GM12878 (cell line): Measurements from ENCODE around the gene ZKSCAN1. TPM values are rescaled to one million over a fixed set of nuclear protein-coding genes. Genes with fewer than 3 reads are reported as not detected.
"Not testable (repeated sequence)": the region's sequence is repeated elsewhere in the genome, so short reads cannot be mapped to it uniquely, and the experiment has no call there.

Source experiments
- ATAC-seq: fragments of 200-7000 bp; cut with Tn5 transposase; 3 replicates; pipeline ENCODE4 v1.9.1; 2020; ENCODE audit warnings: mild to moderate bottlenecking, moderate library complexity
- BruUV-seq: library from RNA; stranded (reverse); fragments of 400-500 nt; replicated peaks from 2 replicates; lab custom pipeline; 2021; lab: Mats Ljungman, UMichigan
- CTCF ChIA-PET: fragments of 300-600 bp; sonication (Branson Sonifier 250); formaldehyde crosslinking; extraction: SDS; loops from one replicate; lab custom pipeline; 2021; ENCODE audit warnings: inconsistent platforms; lab: Yijun Ruan, JAX
- POLR2A ChIA-PET: fragments of 350-600 bp; formaldehyde crosslinking; extraction: SDS; loops from one replicate; lab custom pipeline; 2021; ENCODE audit warnings: inconsistent platforms; lab: Charles Lee
- RAD21 ChIA-PET: fragments of 300-600 bp; sonication (Branson Sonifier 250); formaldehyde crosslinking; loops from one replicate; lab custom pipeline; 2023; ENCODE audit warnings: antibody characterized with exemption; ENCODE audit not compliant: unreplicated experiment; lab: Charles Lee
- SMC1A ChIA-PET: fragments of 300-600 bp; sonication (Branson Sonifier 250); formaldehyde crosslinking; loops from one replicate; lab custom pipeline; 2023; ENCODE audit not compliant: unreplicated experiment, uncharacterized antibody; lab: Charles Lee
- DNase-seq: peaks from one replicate; pipeline ENCODE4 v3.0.0-alpha.2; 2011; ENCODE audit warnings: low read depth, low spot score
- FAIRE-seq: peaks from 3 replicates; lab custom pipeline; 2011; peaks lifted over from hg19 to GRCh38; lab: Jason Lieb, UNC
- H2AFZ ChIP-seq: 2 replicates; pipeline ENCODE4 v1.6.0; 2011; ENCODE audit warnings: low read depth, low read length, control low read depth; ENCODE audit not compliant: control insufficient read depth
- H3K27ac ChIP-seq: 2 replicates; pipeline ENCODE4 v1.5.1; 2011; ENCODE audit warnings: control low read depth; ENCODE audit not compliant: control insufficient read depth, insufficient read depth
- H3K27me3 ChIP-seq, 2 experiments: replicated peaks in 1 of 2; 2 replicates each; pipeline versions ENCODE4 v1.6.0 to v1.6.1; 2011; ENCODE audit warnings: low read length in 1 of 2; ENCODE audit not compliant: control insufficient read depth in 2 of 2, insufficient read depth in 2 of 2
- H3K36me3 ChIP-seq, 2 experiments: 2 replicates each; pipeline ENCODE4 v1.5.1; 2011; ENCODE audit warnings: low read length in 1 of 2; ENCODE audit not compliant: control insufficient read depth in 2 of 2, insufficient read depth in 2 of 2
- H3K4me1 ChIP-seq: 2 replicates; pipeline ENCODE4 v1.6.1; 2011; ENCODE audit warnings: mild to moderate bottlenecking, low read length, moderate library complexity, mixed read lengths; ENCODE audit not compliant: control insufficient read depth, insufficient read depth
- H3K4me2 ChIP-seq: 2 replicates; pipeline ENCODE4 v1.6.0; 2011; ENCODE audit warnings: control low read depth; ENCODE audit not compliant: control insufficient read depth, insufficient read depth
- H3K4me3 ChIP-seq: fragments of 200-600 bp; sonication (generic); 2 replicates; pipeline ENCODE4 v1.5.1; 2016
- H3K79me2 ChIP-seq: 2 replicates; pipeline ENCODE4 v1.6.0; 2011; ENCODE audit warnings: low read length; ENCODE audit not compliant: control insufficient read depth, insufficient read depth
- H3K9ac ChIP-seq: 2 replicates; pipeline ENCODE4 v1.8.0; 2011; ENCODE audit warnings: low read length, control low read depth, mixed read lengths; ENCODE audit not compliant: control insufficient read depth, insufficient read depth
- H3K9me3 ChIP-seq: replicated peaks from 3 replicates; pipeline ENCODE4 v1.5.1; 2011; ENCODE audit warnings: mild to moderate bottlenecking, low read length; ENCODE audit not compliant: control insufficient read depth, insufficient read depth
- H4K20me1 ChIP-seq: 2 replicates; pipeline ENCODE4 v1.6.0; 2011; ENCODE audit not compliant: control insufficient read depth, insufficient read depth
- BACH1 ChIP-seq: fragments of 450-650 bp; IDR thresholded peaks from 2 replicates; pipeline ENCODE4 v1.6.1; 2017; ENCODE audit warnings: mild to moderate bottlenecking, borderline replicate concordance
- CHD2 ChIP-seq: IDR thresholded peaks from 2 replicates; pipeline ENCODE4 v1.6.1; 2011; ENCODE audit warnings: low read depth, low read length, improper control_type of control experiment, borderline replicate concordance
- CREM ChIP-seq: IDR thresholded peaks from 2 replicates; pipeline ENCODE4 v1.6.1; 2014; ENCODE audit warnings: antibody characterized with exemption, low read depth
- EP300 ChIP-seq, 2 experiments: fragments of 150-350 bp in 1 of 2; IDR thresholded peaks; 2 replicates each; pipeline ENCODE4 v1.6.1; 2011 to 2012; ENCODE audit warnings: low read depth in 2 of 2, low read length in 2 of 2, borderline replicate concordance in 1 of 2, improper control_type of control experiment in 1 of 2, inconsistent platforms in 1 of 2; ENCODE audit not compliant: control insufficient read depth in 1 of 2
- IKZF2 ChIP-seq, 2 experiments: fragments of 450-650 bp; IDR thresholded peaks; 2 replicates each; pipeline ENCODE4 v1.6.1; 2017; ENCODE audit warnings: mild to moderate bottlenecking in 2 of 2, moderate library complexity in 2 of 2
- NR2C1 ChIP-seq: fragments of 450-650 bp; IDR thresholded peaks from 2 replicates; pipeline ENCODE4 v1.6.1; 2017; ENCODE audit warnings: antibody characterized with exemption, mild to moderate bottlenecking, moderate library complexity
- NRF1 ChIP-seq: conservative IDR thresholded peaks from 2 replicates; pipeline ENCODE4 v1.6.1; 2011; ENCODE audit warnings: mild to moderate bottlenecking, low read depth, low read length, improper control_type of control experiment
- POLR2AphosphoS2 ChIP-seq: IDR thresholded peaks from 2 replicates; pipeline ENCODE4 v1.6.1; 2011; ENCODE audit warnings: low read depth, mild to moderate bottlenecking, low read length, improper control_type of control experiment, moderate library complexity
- RELA ChIP-seq: fragments of 450-650 bp; IDR thresholded peaks from 2 replicates; pipeline ENCODE4 v1.8.0; 2014; ENCODE audit warnings: borderline replicate concordance; ENCODE audit not compliant: partially characterized antibody
- RELB ChIP-seq: fragments of 450-650 bp; IDR thresholded peaks from 2 replicates; pipeline ENCODE4 v1.6.1; 2017; ENCODE audit warnings: low read depth, mild to moderate bottlenecking, moderate library complexity
- ZNF687 ChIP-seq: fragments of 450-650 bp; IDR thresholded peaks from 2 replicates; pipeline ENCODE4 v1.6.1; 2017; ENCODE audit warnings: mild to moderate bottlenecking, moderate library complexity
- WGBS: methylation state at CpG from one replicate; pipeline ENCODE4 v1.1.6; 2016; ENCODE audit warnings: low lambda C conversion rate; ENCODE audit not compliant: insufficient replicate concordance, insufficient coverage; ENCODE audit errors: missing lambda C conversion rate; 5-methylcytosine and 5-hydroxymethylcytosine counted together
- in situ Hi-C: fragments of 300-500 bp; cut with MboI; formaldehyde crosslinking; loops from 9 replicates; pipeline ENCODE4 v1.14.3; 2018; ENCODE audit warnings: mixed read lengths
- intact Hi-C: fragments of 100-400 bp; cut with micrococcal nuclease; formaldehyde crosslinking; loops from one replicate; pipeline ENCODE4 v1.14.2; 2022; ENCODE audit not compliant: unreplicated experiment
- polyA plus RNA-seq, 11 experiments: library from polyadenylated mRNA; depleted of rRNA in 4 of 11; unstranded in 6 of 11; stranded (reverse) in 5 of 11; fragments of >200 nt; fragmentation: Nextera tagmentation in 4 of 11; fragmentation: Illumina TruSeq in 1 of 11; extraction: Ambion mirVana in 4 of 11; extraction: Trizol in 1 of 11; gene quantifications; 1 replicate in 1 of 11; 2 replicates in 10 of 11; pipeline versions ENCODE4 v1.2.1 to v1.2.3, GENCODE V29; 2011 to 2016; ENCODE audit warnings: inconsistent platforms in 2 of 11, missing spikeins in 2 of 11, low read depth in 1 of 11
- total RNA-seq, 4 experiments: library from RNA; depleted of rRNA in 3 of 4; stranded (reverse); fragments of >200 nt in 3 of 4; fragmentation: Illumina TruSeq in 1 of 4; extraction: Trizol in 1 of 4; gene quantifications; 2 replicates each; pipeline versions ENCODE4 v1.2.1 to v1.2.3, GENCODE V29; 2013 to 2021

Gene ZKSCAN1
- total and polyA plus RNA-seq, 10 of the 15 experiments (the other 5 are each of a cell fraction or from before 2014, with no cell fraction given) = 3.2 to 34.4 (median 18.1) TPM

- Histone ChIP-seq H3K79me2 (no peaks in the 10 kb centered on the region), H3K4me2 (no peak overlapping the region), H3K36me3 (no peaks in the 10 kb centered on the region), H3K27me3 (no peaks in the 10 kb centered on the region), H2AFZ (no peak overlapping the region), H3K9me3 (no peaks in the 10 kb centered on the region), H3K4me1 (no peaks in the 10 kb centered on the region), H4K20me1 (no peaks in the 10 kb centered on the region), H3K27ac (no peak overlapping the region), H3K9ac (no peak overlapping the region), H3K4me3 (no peak overlapping the region)
- no peak for FAIRE-seq
- WGBS = 26% methylated on average over 3 of the region's 3 CpGs
- in situ Hi-C loops (no loop called here), intact Hi-C loops (no loop called here)
- RAD21 ChIA-PET = no interaction called here
- CTCF ChIA-PET = no interaction called here
- no TSS peak for BruUV-seq
- TF ChIP-seq RELB (no peak), NR2C1 (no peak), EP300 (IDR thresholded peaks at IDR 0.05; ENCODE audit: borderline replicate concordance in 1 of 2, control insufficient read depth in 1 of 2, low read depth in 2 of 2, low read length in 2 of 2) (no peak), POLR2AphosphoS2 (no peak), CREM (no peak), CHD2 (no peak), BACH1 (no peak), ZNF687 (no peak), IKZF2 (IDR thresholded peaks at IDR 0.05) (no peak), NRF1 (no peak), RELA (no peak)
- SMC1A ChIA-PET = no interaction called here
- no peak for DNase-seq
- POLR2A ChIA-PET = no interaction called here
- ATAC-seq = no peak
These were observed 46.1 kb upstream of the ZKSCAN1 start for GRCh38 chr7:99969298-99969697.

- H4K20me1 ChIP-seq, H3K4me1 ChIP-seq, H2AFZ ChIP-seq, H3K9me3 ChIP-seq, CTCF ChIA-PET, H3K9ac ChIP-seq, H3K79me2 ChIP-seq, ATAC-seq, RAD21 ChIA-PET, H3K4me3 ChIP-seq, FAIRE-seq, in situ Hi-C loops, intact Hi-C loops, BruUV-seq, H3K27me3 ChIP-seq, H3K27ac ChIP-seq, DNase-seq, SMC1A ChIA-PET, H3K4me2 ChIP-seq, H3K36me3 ChIP-seq: not testable (repeated sequence)
- WGBS = 0% methylated on average over 1 of the region's 1 CpG
- POLR2A ChIA-PET = interaction anchor here (0.7 kb wide), 1 partner anchor 38 kb away, joined by 5 read pairs; no protein-coding TSS in a partner anchor
These were observed 45.6 kb upstream of the ZKSCAN1 start for GRCh38 chr7:99969813-99970212.
